BLaER1 (cell line): ENCODE measurements around the gene SLC2A1.
A peak's percentile ranks its signal among the peaks of the same experiment; 100 is the strongest.

Source experiments
- H3K27ac ChIP-seq: shearing (Covaris generic); formaldehyde crosslinking; 2 replicates; pipeline ENCODE4 v1.8.1; 2022
- H3K27me3 ChIP-seq: shearing (Covaris generic); formaldehyde crosslinking; 2 replicates; pipeline ENCODE4 v1.8.1; 2022
- H3K36me3 ChIP-seq: shearing (Covaris generic); formaldehyde crosslinking; 2 replicates; pipeline ENCODE4 v1.8.1; 2022
- H3K4me1 ChIP-seq: shearing (Covaris generic); formaldehyde crosslinking; 2 replicates; pipeline ENCODE4 v1.8.1; 2022
- H3K4me2 ChIP-seq: shearing (Covaris generic); formaldehyde crosslinking; 2 replicates; pipeline ENCODE4 v1.8.1; 2022
- H3K4me3 ChIP-seq: shearing (Covaris generic); formaldehyde crosslinking; 2 replicates; pipeline ENCODE4 v1.8.1; 2022
- H3K9ac ChIP-seq: shearing (Covaris generic); formaldehyde crosslinking; 2 replicates; pipeline ENCODE4 v1.8.1; 2022
- H3K9me3 ChIP-seq: shearing (Covaris generic); formaldehyde crosslinking; 2 replicates; pipeline ENCODE4 v1.8.1; 2022
- H4K20me1 ChIP-seq: shearing (Covaris generic); formaldehyde crosslinking; 2 replicates; pipeline ENCODE4 v1.8.1; 2022
- Cebpa-rat ChIP-seq: shearing (Covaris generic); IDR thresholded peaks from 2 replicates; pipeline ENCODE4 v1.8.1; 2022

The SLC2A1 gene

GRCh38 chr1:42958488-42959319, at the start of gene SLC2A1:
Gene SLC2A1 (minus strand): TSS chr1:42958868. CDS start chr1:42958651, 217 bp downstream.
- Histone ChIP-seq H3K4me3 (peak within 1 kb of the TSS; percentile 98), H3K4me1 (peaks cover 63% of the 10 kb centered on the region), H3K9me3 (no peaks in the 10 kb centered on the region), H3K27ac (peak within 1 kb of the TSS; percentile 95), H4K20me1 (peaks cover 49% of the 10 kb centered on the region), H3K36me3 (peaks cover 19% of the 10 kb centered on the region), H3K9ac (peak within 1 kb of the TSS; percentile 93), H3K27me3 (no peaks in the 10 kb centered on the region), H3K4me2 (peak within 1 kb of the TSS; percentile 98)
- TF ChIP-seq Cebpa-rat = no peak

- Histone ChIP-seq H3K27ac (no peak overlapping the region), H3K4me2 (no peak overlapping the region), H3K4me3 (no peak overlapping the region), H3K9me3 (no peaks in the 10 kb centered on the region), H3K36me3 (no peaks in the 10 kb centered on the region), H3K4me1 (peaks cover 9% of the 10 kb centered on the region; the same call in 1 of the 2 replicates), H3K27me3 (no peaks in the 10 kb centered on the region), H4K20me1 (no peaks in the 10 kb centered on the region), H3K9ac (no peak overlapping the region)
- TF ChIP-seq Cebpa-rat = no peak
Measured at GRCh38 chr1:43007377-43008114, 48.9 kb upstream of the SLC2A1 start.

- Histone ChIP-seq H3K27ac (no peak overlapping the region), H4K20me1 (no peaks in the 10 kb centered on the region), H3K4me3 (no peak overlapping the region), H3K27me3 (no peaks in the 10 kb centered on the region), H3K36me3 (no peaks in the 10 kb centered on the region), H3K9me3 (no peaks in the 10 kb centered on the region), H3K4me1 (peaks cover 9% of the 10 kb centered on the region; the same call in 1 of the 2 replicates), H3K9ac (no peak overlapping the region), H3K4me2 (no peak overlapping the region)
- TF ChIP-seq Cebpa-rat = no peak
Measured at GRCh38 chr1:43005460-43006361, 47.0 kb upstream of the SLC2A1 start.

- Histone ChIP-seq H3K9ac (no peak overlapping the region), H3K4me2 (no peak overlapping the region), H4K20me1 (no peaks in the 10 kb centered on the region), H3K27me3 (no peaks in the 10 kb centered on the region), H3K27ac (no peak overlapping the region), H3K4me3 (no peak overlapping the region), H3K9me3 (no peaks in the 10 kb centered on the region), H3K36me3 (no peaks in the 10 kb centered on the region), H3K4me1 (peaks cover 9% of the 10 kb centered on the region; the same call in 1 of the 2 replicates)
- TF ChIP-seq Cebpa-rat = no peak
Measured at GRCh38 chr1:43004587-43005459, 46.2 kb upstream of the SLC2A1 start.

GRCh38 chr1:43002766-43003165, 44.1 kb upstream of the SLC2A1 start:
- Histone ChIP-seq H3K9me3 (no peaks in the 10 kb centered on the region), H3K27me3 (no peaks in the 10 kb centered on the region), H3K4me1 (no peaks in the 10 kb centered on the region), H4K20me1 (no peaks in the 10 kb centered on the region), H3K36me3 (no peaks in the 10 kb centered on the region), H3K4me3 (no peak overlapping the region), H3K4me2 (no peak overlapping the region), H3K9ac (no peak overlapping the region), H3K27ac (no peak overlapping the region)
- no peak for TF ChIP-seq Cebpa-rat

- H3K36me3 ChIP-seq = no peaks in the 10 kb centered on the region
- H3K4me3 ChIP-seq = no peak overlapping the region
- H3K27me3 ChIP-seq = no peaks in the 10 kb centered on the region
- no peak for TF ChIP-seq Cebpa-rat
- H3K9ac ChIP-seq = no peak overlapping the region
- H3K4me2 ChIP-seq = no peak overlapping the region
- no peaks in the 10 kb centered on the region for H4K20me1 ChIP-seq
- no peaks in the 10 kb centered on the region for H3K9me3 ChIP-seq
- no peaks in the 10 kb centered on the region for H3K4me1 ChIP-seq
- no peak overlapping the region for H3K27ac ChIP-seq
Measured at GRCh38 chr1:43002116-43002515, 43.4 kb upstream of the SLC2A1 start.

GRCh38 chr1:43001434-43001833, 42.8 kb upstream of the SLC2A1 start:
- TF ChIP-seq Cebpa-rat = no peak
- no peak overlapping the region for H3K27ac ChIP-seq
- H3K9ac ChIP-seq = no peak overlapping the region
- H3K27me3 ChIP-seq = no peaks in the 10 kb centered on the region
- H3K4me2 ChIP-seq = no peak overlapping the region
- no peaks in the 10 kb centered on the region for H3K36me3 ChIP-seq
- no peaks in the 10 kb centered on the region for H3K4me1 ChIP-seq
- H3K9me3 ChIP-seq = no peaks in the 10 kb centered on the region
- no peak overlapping the region for H3K4me3 ChIP-seq
- H4K20me1 ChIP-seq = no peaks in the 10 kb centered on the region

GRCh38 chr1:43000271-43000670, 41.6 kb upstream of the SLC2A1 start:
- no peaks in the 10 kb centered on the region for H3K9me3 ChIP-seq
- no peaks in the 10 kb centered on the region for H3K27me3 ChIP-seq
- H3K4me1 ChIP-seq = no peaks in the 10 kb centered on the region
- H3K4me2 ChIP-seq = no peak overlapping the region
- H4K20me1 ChIP-seq = no peaks in the 10 kb centered on the region
- no peak overlapping the region for H3K4me3 ChIP-seq
- no peak overlapping the region for H3K27ac ChIP-seq
- no peak overlapping the region for H3K9ac ChIP-seq
- no peaks in the 10 kb centered on the region for H3K36me3 ChIP-seq
- no peak for TF ChIP-seq Cebpa-rat

GRCh38 chr1:42999308-42999707, 40.6 kb upstream of the SLC2A1 start:
- Histone ChIP-seq H4K20me1 (no peaks in the 10 kb centered on the region), H3K36me3 (no peaks in the 10 kb centered on the region), H3K4me2 (no peak overlapping the region), H3K4me3 (no peak overlapping the region), H3K9ac (no peak overlapping the region), H3K4me1 (peaks cover 4% of the 10 kb centered on the region), H3K9me3 (no peaks in the 10 kb centered on the region), H3K27me3 (no peaks in the 10 kb centered on the region), H3K27ac (no peak overlapping the region)
- TF ChIP-seq Cebpa-rat = no peak
